ENCODE results near the gene ZFP36L2.

GRCh38 chr2:43199492-43200488 lies 26.6 kb downstream of the ZFP36L2 start:
- TF ChIP-seq CTCF (IDR thresholded peaks at IDR 0.05; ENCODE audit: extremely low read depth in 1 of 2, insufficient read depth in 1 of 2, low read depth in 1 of 2, low read length in 2 of 2), result no peak
- TF ChIP-seq POLR2AphosphoS5 (IDR thresholded peaks at IDR 0.05; ENCODE audit: insufficient read depth, low read depth, low read length), result no peak
